NCI-H1092 treated with DMSO at 0.1 percent for 48 hours (cell line): ENCODE data around the gene HS2ST1.
A peak's percentile ranks its signal among the peaks of the same experiment; 100 is the strongest.

Experiments used
- DNase-seq: peaks from one replicate; lab custom pipeline; 2025; lab: John Stamatoyannopoulos, UW

HS2ST1 gene

DNA sequence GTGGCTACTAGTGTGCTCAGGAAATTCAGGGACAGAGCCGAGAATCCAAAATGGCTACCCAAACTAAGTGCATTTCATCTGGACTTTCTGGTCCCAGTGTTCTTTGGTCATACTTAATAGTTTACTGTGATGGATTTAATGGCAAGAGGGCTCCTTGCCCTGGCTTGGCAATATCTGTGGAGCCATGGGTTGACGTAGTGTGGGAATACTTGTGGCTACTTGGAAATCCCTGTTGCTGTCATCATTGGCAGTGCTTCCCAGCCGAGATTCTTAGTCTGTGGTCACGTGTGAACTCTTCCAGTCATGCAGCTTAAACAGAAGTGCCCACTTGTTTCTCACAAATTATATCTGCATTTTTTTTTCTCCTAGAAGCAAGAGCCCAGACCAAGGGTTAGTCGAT is 198.9 kb downstream of the HS2ST1 start:
- DNase-seq = no peak

DNA sequence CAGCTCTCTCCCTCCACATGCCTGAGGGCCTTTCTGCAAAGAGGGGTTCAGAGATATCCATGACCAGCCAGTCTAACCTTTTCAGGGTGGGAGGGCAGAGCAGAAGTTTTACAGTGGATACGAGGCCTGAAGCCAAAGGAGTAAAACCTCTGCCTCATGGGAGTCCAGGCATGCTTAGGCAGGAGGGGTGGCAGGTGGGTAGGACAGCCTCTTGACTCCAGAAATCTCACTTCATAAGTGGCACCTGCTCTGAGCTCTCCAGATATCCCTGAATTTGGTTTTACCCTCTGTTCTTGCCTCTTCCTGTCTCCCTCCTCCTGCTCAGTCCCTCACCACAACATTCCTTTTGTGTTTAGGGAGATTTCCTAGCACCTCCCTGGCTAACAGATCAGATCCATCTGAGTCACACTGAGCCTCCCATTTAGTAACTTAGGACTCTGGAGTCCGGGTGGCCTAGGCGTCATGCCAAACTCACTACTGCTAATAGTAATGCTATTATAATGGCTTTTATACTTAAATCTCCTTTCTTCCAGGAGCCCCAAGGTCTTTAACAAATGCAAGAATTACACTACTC is 201.0 kb downstream of the HS2ST1 start:
- no peak for DNase-seq

GRCh38 chr1:87115891-87116290 is 201.5 kb downstream of the HS2ST1 start:
- DNase-seq = no peak

- DNase-seq = no peak
These were observed 203.4 kb downstream of the HS2ST1 start for GRCh38 chr1:87117761-87118368.

GRCh38 chr1:87119541-87120140 is 205.2 kb downstream of the HS2ST1 start:
- no peak for DNase-seq

GRCh38 chr1:87120779-87121178 is 206.3 kb downstream of the HS2ST1 start:
- DNase-seq = no peak

DNA sequence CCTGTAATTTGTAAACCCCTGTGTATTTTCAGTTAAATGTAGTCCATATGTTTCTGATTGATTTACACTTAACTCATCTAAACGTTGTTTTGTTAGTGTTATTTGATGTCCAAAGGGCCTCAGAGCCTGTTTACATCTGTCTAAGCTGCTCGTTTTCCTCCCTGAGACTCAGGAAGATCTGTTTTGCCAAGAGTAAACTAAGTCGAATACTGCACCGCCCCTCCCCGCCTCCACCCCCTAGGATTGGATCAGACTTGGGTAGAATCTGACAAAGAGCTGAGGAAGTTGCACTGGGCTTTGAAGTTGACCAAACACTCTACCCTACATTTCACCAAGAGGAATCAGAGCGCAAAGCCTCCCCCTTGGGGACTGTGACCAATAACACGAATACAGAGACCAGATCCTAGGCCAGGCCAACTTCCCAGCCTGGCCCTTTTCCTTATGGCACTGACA is 207.3 kb downstream of the HS2ST1 start:
- DNase-seq = no peak

DNA sequence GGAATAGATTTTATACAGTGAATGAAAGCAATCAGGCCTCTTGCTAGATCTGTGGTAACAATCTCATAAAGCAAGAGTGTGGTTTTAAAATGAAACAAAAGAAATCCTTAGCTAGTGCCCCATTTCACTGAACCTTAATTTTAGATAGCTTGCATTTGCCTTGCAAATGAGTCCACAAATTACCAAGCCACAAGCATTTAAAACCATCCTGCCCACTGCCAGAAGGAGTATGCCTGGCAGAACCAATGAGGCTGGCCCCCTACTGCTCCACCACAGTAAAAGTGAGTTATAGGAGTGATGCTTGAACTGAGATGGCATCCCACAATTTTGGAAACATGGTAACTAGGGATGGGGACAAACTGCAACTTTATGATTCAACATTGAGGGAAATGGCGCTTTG is 207.8 kb downstream of the HS2ST1 start:
- DNase-seq = no peak

DNA sequence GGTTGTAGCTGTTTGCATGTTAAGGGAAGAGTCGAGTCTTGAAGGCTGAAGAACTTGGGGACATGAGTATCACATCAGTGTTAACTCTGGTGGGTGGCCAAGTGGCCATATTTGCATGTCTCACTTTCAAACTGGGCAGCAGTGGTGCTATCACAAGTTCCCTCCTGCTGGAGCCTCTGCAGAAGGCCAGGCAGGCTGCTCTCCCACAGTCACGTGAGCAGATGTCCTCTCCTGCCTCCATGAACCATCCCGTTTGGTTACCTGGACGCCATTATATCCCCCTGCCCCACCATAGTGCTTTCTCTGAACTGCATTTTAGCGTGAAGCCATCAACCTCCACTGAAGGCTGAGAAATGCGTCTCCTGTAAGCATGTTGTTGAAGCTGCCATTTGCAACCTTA is 209.2 kb downstream of the HS2ST1 start:
- no peak for DNase-seq

DNA sequence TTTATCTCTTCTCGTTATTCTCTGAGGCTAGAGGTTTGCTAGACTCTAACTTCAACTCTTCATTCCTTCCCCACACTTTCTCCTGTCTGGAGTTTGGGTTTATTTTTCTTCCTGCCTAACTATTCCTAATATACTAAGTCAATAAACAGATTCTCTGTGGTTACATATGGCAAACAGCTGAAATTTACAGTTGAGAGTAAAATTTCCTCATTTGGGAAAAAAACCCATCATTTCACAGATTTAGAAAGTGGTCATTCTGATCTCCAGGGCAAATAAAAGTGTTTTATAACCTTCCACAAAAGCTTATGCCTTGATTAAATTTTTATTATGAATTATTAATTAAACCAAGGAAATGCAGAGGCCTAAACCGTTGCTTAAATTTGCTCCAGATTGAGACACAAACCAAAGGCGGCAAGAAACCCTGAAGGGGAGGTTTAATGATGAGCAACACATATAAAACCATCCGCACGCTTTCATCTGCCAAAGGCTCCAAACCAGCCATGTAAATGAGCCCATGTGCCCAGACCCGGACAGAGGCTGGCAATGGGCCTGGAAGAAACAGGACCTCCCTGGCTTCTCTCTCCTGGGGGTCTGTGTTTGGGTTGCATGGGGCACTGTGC is 212.6 kb downstream of the HS2ST1 start:
- DNase-seq = no peak

DNA sequence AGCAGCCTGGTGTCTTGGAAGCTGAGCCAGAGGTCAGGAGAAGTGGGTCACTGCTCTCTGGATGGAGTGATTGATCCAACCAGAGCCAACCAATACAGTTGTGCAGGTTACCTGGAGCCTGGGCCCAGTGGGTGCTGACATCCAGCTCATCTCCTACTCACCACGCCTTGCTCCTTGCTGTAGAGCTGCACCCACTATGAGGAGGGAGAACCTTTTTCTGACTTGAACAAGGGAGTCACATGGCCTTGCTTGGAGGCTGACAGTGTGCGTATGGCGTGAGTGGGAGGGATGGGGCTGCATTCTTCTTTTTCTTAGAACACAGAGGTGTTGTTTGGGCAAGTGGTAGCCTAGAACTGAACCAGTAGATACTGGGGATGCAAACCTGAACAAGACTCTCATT is 213.1 kb downstream of the HS2ST1 start:
- DNase-seq = no peak

DNA sequence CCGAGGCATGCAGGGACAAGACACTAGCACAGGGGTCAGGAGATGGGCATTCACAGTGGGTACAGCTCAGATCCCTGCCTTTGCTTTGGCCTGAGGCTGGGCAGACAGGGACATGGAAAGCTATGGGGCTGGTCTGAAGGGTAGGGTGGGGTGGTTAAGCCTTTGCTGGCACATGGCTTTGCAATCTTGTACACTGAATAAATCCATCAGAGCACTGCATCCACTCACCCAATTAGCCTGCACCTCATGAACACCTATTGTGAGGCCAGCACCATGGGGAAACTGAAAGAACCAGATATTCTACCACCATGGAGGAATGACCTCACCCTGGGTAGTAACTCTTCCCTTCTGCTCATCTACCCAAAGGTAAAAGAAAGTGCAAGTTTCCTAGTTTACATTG is 214.6 kb downstream of the HS2ST1 start:
- DNase-seq = no peak

DNA sequence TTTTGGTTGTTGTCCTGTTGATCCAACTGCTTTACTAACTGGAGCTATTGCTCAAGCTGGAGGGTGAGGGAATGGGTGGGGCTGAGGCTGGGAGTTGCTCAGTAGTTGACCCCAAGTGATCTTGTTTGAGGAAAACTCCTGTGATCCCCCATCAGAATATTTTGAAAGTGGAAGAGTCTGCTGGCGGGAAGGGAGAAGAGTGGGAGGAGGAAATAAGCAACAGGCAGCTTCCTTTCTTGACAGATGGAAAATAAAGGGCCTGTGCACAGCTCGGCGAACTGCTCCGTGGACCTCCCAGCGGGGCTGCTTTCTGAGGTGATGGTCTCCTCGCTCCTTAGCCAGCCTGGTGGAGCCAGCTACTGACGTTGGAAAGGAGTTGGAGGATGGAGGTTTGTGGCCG is 215.2 kb downstream of the HS2ST1 start:
- no peak for DNase-seq

DNA sequence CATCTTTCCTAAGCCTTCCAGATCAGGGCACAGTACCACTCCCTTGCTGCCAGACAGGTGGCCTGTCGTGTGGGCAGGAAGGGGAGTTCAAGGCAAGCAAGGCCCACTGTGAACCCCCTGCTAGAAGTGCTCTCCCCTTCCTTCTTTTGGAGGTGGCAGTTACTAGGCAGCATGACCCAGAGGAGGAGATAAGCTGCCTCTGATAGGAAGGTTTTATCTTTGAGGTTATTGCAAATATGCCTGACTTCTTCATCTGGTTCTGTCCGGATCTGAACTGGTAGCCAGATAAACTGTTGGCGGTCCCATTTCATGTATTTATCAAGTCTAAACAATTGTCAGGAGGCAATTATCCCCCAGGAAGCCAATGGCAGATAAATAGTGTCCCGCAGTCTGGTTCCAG is 216.0 kb downstream of the HS2ST1 start:
- DNase-seq = no peak

- DNase-seq = peak; percentile 46
These were observed 217.4 kb downstream of the HS2ST1 start for GRCh38 chr1:87131809-87132283.

DNA sequence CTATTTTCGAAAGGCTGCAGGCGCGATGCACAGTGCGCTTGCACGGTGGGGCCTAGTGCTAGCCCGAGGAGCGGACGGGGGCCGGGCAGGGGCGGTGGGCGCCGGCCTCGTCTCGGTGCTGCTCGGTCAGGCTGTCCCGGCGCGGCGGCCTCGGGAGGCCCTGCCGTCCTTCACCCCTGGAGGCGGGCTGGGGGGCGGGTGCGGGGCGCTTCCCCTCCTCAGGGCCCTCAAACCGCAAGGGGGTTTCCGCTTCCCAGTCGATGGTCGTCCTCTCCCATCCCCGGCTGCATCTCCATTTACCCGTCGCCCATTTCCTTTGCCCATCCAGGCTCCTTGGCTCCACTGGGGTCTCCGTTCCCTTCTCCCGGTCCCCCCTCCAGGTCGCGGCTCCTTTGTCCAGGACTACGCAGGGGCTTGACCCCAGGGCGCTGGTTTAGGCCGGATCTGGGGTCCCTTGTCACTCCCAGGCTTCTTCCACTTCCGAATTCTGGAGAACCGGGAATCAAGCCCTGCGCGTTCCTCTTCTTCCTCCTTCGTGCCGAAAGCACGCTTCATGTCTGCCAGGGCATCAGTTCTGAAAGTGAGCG is 217.9 kb downstream of the HS2ST1 start:
- DNase-seq = no peak

DNA sequence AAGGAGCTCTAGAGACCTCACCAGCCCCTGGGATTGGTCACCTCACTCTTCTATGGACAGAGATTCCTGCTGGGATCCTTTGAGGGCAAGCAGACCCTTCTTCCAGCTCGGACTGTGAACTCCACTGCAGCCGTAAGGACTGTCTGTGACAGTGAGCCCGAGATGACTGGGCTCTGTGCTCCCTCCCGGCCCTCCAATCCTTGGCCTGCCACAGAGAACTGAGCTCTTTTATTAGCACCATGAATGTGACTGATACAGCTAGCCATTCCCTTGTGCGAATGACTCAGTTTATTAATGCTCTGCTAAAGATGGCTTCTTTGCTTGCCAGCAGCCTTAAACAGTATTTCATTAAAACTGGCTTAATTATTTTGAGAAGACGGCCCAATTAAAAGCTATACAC is 219.6 kb downstream of the HS2ST1 start:
- no peak for DNase-seq

GRCh38 chr1:87134625-87135328 is 220.3 kb downstream of the HS2ST1 start:
- DNase-seq = no peak

DNA sequence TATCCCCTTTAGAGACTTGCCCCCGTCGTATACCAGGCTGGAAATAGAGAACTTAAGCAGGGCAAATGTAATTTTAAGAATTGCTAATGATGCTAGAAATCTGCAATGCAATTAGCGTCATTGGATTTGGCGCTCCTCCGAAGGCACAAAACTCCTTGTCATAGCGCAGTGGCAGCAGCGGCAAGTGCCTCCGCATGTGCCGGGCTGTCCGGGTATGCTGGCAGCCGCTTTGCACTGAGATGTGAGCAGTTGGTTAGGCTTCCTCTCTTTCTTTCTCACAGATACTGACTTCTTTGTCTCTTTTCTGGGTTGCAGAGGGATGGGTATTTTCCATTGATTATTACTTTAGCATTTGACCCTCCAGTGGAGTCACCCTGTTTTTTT is 220.9 kb downstream of the HS2ST1 start:
- DNase-seq = no peak

DNA sequence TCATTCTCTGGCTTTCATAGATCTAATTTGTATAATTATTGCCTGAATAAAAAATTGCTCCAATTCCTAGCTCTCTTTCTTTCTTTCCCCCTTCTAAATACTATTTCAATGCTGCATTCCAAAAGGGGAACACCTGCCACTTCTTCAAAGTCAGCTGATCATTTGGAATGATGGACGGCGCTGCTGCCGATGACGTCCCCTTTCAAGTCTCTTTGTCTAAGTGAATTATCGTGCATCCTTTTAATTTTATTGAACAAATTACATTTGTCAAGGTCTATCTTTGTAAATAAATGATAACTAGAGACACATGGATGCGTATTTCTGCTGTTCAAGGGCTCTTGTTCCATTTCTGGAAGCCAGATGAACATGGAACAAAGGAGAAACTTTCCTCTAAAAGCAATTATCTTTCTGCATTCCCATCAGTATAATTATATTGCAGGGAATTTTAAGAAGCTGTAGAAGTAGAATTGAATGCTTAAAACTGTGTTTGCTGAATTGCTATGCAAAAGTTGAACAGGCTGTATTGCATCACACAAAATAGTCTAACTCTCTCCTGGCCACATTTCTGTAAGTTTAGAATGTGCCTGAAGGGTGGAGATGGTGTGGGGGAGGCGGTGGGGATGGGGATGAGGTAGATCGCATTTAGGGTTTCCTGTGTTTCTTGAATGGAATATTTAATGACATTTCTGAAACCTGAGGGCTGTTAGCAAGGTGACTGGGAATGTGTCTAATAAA is 222.3 kb downstream of the HS2ST1 start:
- no peak for DNase-seq

- DNase-seq = no peak
These were observed 222.9 kb downstream of the HS2ST1 start for GRCh38 chr1:87137342-87137739.
